Thyroid gland (tissue), 4 donors: Measurements from ENCODE around the gene VPS39.

Source experiments
- POLR2A ChIP-seq, 2 donors: fragments of 450-650 bp; IDR thresholded peaks; one replicate each; pipeline ENCODE4 v1.6.1; 2017; ENCODE audit warnings: antibody characterized with exemption in 2 of 2, mild to moderate bottlenecking in 2 of 2, moderate library complexity in 1 of 2
- TF ChIP-seq, protein P1 (sequence below), 6 experiments: fragments of 200-600 bp in 3 of 6; fragments of 450-650 bp in 3 of 6; sonication (generic) in 3 of 6; IDR thresholded peaks; one replicate each; pipeline ENCODE4 v1.5.1; 2016 to 2019; ENCODE audit warnings: antibody characterized with exemption in 6 of 6, mild to moderate bottlenecking in 2 of 6, inconsistent platforms in 1 of 6, moderate library complexity in 1 of 6

DNA sequence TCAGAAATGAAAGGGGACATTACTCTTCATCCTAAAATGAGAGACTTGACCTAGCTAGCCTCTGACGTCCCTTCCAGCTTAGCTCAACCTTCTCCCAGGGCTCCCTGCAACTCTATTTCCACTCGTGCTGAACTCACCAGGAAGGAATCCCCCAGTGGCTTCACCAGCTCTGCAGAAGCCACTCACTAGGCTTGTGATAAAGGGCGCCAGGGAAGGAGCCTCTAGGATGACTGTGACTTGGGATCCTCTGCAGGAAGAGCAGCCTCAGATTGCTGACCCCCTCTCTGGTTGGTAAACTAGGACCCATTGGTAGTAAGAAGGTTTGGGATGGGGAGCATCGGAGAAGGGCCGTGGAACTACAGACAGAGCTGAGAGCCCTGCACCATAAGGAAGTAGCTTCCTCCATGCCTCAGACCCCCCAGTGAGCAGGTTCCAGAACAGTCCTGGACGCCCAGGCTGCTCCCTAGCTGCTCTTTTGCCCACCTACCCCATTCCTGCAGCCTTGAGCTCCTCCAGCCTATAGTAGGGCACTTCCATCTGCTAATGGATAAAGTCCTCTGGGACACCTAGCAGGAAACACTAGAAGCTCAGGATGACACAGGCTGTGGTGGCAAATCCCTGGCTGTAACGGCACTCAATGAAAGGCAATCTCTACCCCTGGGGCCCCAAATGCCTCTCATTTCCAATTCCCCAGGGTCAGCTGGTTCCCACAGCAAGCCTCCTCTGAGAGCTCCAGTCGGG lies 77.7 kb downstream of the VPS39 start:
- no peak for TF ChIP-seq POLR2A (IDR thresholded peaks at IDR 0.05)
- TF ChIP-seq, protein P1, sequence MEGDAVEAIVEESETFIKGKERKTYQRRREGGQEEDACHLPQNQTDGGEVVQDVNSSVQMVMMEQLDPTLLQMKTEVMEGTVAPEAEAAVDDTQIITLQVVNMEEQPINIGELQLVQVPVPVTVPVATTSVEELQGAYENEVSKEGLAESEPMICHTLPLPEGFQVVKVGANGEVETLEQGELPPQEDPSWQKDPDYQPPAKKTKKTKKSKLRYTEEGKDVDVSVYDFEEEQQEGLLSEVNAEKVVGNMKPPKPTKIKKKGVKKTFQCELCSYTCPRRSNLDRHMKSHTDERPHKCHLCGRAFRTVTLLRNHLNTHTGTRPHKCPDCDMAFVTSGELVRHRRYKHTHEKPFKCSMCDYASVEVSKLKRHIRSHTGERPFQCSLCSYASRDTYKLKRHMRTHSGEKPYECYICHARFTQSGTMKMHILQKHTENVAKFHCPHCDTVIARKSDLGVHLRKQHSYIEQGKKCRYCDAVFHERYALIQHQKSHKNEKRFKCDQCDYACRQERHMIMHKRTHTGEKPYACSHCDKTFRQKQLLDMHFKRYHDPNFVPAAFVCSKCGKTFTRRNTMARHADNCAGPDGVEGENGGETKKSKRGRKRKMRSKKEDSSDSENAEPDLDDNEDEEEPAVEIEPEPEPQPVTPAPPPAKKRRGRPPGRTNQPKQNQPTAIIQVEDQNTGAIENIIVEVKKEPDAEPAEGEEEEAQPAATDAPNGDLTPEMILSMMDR (IDR thresholded peaks at IDR 0.05): no peak
